ENCODE measurements around the gene ANAPC7. TPM values are rescaled to one million over a fixed set of nuclear protein-coding genes. Genes with fewer than 3 reads are reported as not detected.
A peak's percentile ranks its signal among the peaks of the same experiment; 100 is the strongest.

Gene ANAPC7
- total and polyA plus RNA-seq, 2 of the 13 experiments (the other 11 are each of a cell fraction or from before 2014, with no cell fraction given) = 40.0 to 69.1 TPM

GRCh38 chr12:110403976-110404682 lies 621 bp upstream of the ANAPC7 start:
- Histone ChIP-seq H3K9ac (ENCODE audit: insufficient read depth, low read depth, low read length) (peak overlapping the region; percentile 94), H3K4me2 (ENCODE audit: low read depth, low read length) (peak overlapping the region; percentile 79), H3K27ac (ENCODE audit: extremely low read length, insufficient read depth, low read length) (peak overlapping the region; percentile 95), H3K4me1 (ENCODE audit: insufficient read depth, low read length) (peaks cover 34% of the 10 kb centered on the region), H3K27me3 (ENCODE audit: control insufficient read depth in 1 of 2, insufficient read depth in 2 of 2, low read length in 2 of 2) (no peaks in the 10 kb centered on the region; a peak in 1 of 5 replicates), H3K9me3 (ENCODE audit: low read length) (no peaks in the 10 kb centered on the region), H3K4me3 (replicated peaks in 1 of 3; ENCODE audit: insufficient read depth in 1 of 3, low read depth in 2 of 3, low read length in 3 of 3) (peak overlapping the region; percentile 68 to 88 (median 78); a peak in 5 of 6 replicates), H3K36me3 (replicated peaks in 1 of 2; ENCODE audit: control insufficient read depth in 1 of 2, insufficient read depth in 2 of 2, low read length in 2 of 2) (peaks cover 1 to 7% of the 10 kb centered on the region in 2 experiments; a peak in 3 of 5 replicates), H2AFZ (ENCODE audit: low read length) (peak overlapping the region; percentile 100), H4K20me1 (ENCODE audit: insufficient read depth, low read length) (no peaks in the 10 kb centered on the region), H3K79me2 (ENCODE audit: insufficient read depth, low read length) (peaks cover 28% of the 10 kb centered on the region)
- TSS peak; percentile 76 for BruUV-seq (replicated peaks)
- WGBS (ENCODE audit: low lambda C conversion rate) = 36% methylated on average over 17 of the region's 21 CpGs
- intact Hi-C loops (cut with micrococcal nuclease; ENCODE audit: unreplicated experiment) (no loop called here), in situ Hi-C loops (cut with HindIII; ENCODE audit: extremely low pct_ligation_motif_present, low pct_unique_long_range_greater_than_20kb) (no loop called here)
- ChIA-PET POLR2A (no interaction called here), CTCF (ENCODE audit: low intra/inter-chr PET ratio, low total read pairs) (interaction anchor here (1.2 kb wide), 1 partner anchor 27 kb away, joined by 5 read pairs; no protein-coding TSS in a partner anchor)
- ATAC-seq (peak; percentile 59), FAIRE-seq (peak; percentile 23), DNase-seq (ENCODE audit: low spot score) (peak; percentile 68)
- TF ChIP-seq SMAD1 (CRISPR knock-in tag; IDR thresholded peaks at IDR 0.05; ENCODE audit: borderline replicate concordance, low read depth) (no peak), TFDP2 (CRISPR knock-in tag; IDR thresholded peaks at IDR 0.05) (0 out of 2 replicates have a peak, but pooled peaks have one; percentile 12), ZBTB33 (CRISPR knock-in tag; IDR thresholded peaks at IDR 0.05) (no peak), REST (IDR thresholded peaks at IDR 0.05; ENCODE audit: borderline replicate concordance in 1 of 2, low read depth in 1 of 2, low read length in 2 of 2) (peak in 1 of 2 experiments; percentile 18; a peak in 1 of 4 replicates), ZSCAN25 (CRISPR knock-in tag; IDR thresholded peaks at IDR 0.05) (0 out of 2 replicates have a peak, but pooled peaks have one; percentile 17), POLR2G (IDR thresholded peaks at IDR 0.05; ENCODE audit: low read depth, low read length) (peak; percentile 69; the same call in 1 of the 2 replicates), KLF6 (CRISPR knock-in tag; IDR thresholded peaks at IDR 0.05) (no peak), ZNF687 (CRISPR knock-in tag; IDR thresholded peaks at IDR 0.05) (no peak), CREB1 (IDR thresholded peaks at IDR 0.05) (no peak), CREB1 (CRISPR knock-in tag; IDR thresholded peaks at IDR 0.05) (0 out of 2 replicates have a peak, but pooled peaks have one; percentile 13), ASH2L (IDR thresholded peaks at IDR 0.05; ENCODE audit: insufficient read length, low read depth, low read length) (peak; percentile 7)

Measured in HepG2 (cell line).